Placental epithelial cell (primary cell): ENCODE data around the gene POLR3B. TPM values are rescaled to one million over a fixed set of nuclear protein-coding genes. Genes with fewer than 3 reads are reported as not detected.

Source experiments
- total RNA-seq: library from RNA; depleted of rRNA; stranded (reverse); fragments of >200 nt; gene quantifications from 2 replicates; pipeline ENCODE4 v1.2.3, GENCODE V29; 2012

The POLR3B gene
- total RNA-seq: 18.8 and 27.5 TPM in 2 replicates

DNA sequence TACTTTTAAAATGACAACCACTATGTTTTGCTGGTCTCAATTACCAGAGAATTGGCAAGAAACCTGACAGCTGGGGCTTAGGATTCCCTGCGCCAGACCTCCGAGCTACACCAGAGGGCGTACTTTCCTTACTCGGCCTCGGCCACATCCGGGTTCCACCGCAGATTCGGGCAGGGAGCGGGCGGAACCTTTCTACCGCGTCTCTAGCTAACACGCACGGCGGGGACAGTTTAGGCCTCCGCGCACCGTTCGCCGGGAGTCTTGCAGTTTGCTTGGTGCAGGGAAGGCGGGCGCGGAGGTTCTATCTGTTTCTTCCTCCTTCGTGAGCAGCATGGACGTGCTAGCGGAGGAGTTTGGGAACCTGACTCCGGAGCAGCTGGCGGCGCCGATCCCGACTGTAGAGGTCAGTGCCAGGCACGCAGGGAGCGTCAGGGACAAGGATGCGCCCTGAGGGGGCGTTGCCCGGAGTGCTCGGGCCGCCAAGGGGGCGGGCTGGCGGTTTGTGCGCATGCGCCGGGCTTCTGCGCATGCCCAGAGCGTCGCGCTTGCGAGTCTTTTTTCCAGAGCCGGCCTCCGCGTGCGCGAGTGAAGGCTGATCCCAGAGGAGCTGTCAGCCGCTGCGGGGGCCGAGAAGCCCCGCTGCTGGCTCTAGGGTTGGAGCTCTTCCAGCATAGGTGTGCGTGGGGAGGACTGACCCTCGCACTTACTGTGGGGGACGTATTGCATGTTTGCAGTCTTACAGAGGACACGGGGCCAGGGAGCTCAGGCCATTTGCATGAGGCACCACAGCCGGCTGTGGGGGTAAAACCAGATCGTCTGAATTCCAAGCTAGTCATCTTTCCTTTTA lies at the start of gene POLR3B:
Gene POLR3B, plus strand, starts transcription at position 200 of the 847 bp plus-strand sequence. Its CDS starts 132 bp downstream, at position 332.

Other genes starting within 250 kb of the POLR3B start
- 7.5 and 69.1 TPM in 2 replicates for gene NUAK1, start 218.8 kb upstream of the POLR3B start, total RNA-seq
- 189 and 192 TPM in 2 replicates for gene CKAP4, start 109.7 kb upstream of the POLR3B start, total RNA-seq
- gene TCP11L2, start 55.0 kb upstream of the POLR3B start, total RNA-seq: 14.6 and 22.8 TPM in 2 replicates
- not detected in 2 replicates for gene RFX4, start 225.3 kb downstream of the POLR3B start, total RNA-seq